Vagina (tissue), 2 donors: ENCODE data around the gene S100A7A.

Source experiments
- POLR2A ChIP-seq, 2 donors: fragments of 450-650 bp; IDR thresholded peaks; one replicate each; pipeline ENCODE4 v1.6.1; 2017; ENCODE audit warnings: antibody characterized with exemption in 2 of 2, mild to moderate bottlenecking in 2 of 2, moderate library complexity in 2 of 2
- POLR2AphosphoS5 ChIP-seq, 2 donors: sonication (generic); formaldehyde crosslinking; IDR thresholded peaks; one replicate each; pipeline ENCODE4 v1.9.0; 2017; ENCODE audit warnings: antibody characterized with exemption in 2 of 2, mild to moderate bottlenecking in 2 of 2, low read depth in 1 of 2; ENCODE audit not compliant: insufficient read depth in 1 of 2
- TF ChIP-seq, protein P1 (sequence below), 3 experiments: fragments of 450-650 bp in 2 of 3; fragments of 200-600 bp in 1 of 3; sonication (generic) in 1 of 3; IDR thresholded peaks; one replicate each; pipeline ENCODE4 v1.5.1; 2017 to 2019; ENCODE audit warnings: antibody characterized with exemption in 3 of 3, mild to moderate bottlenecking in 2 of 3, moderate library complexity in 2 of 3

DNA sequence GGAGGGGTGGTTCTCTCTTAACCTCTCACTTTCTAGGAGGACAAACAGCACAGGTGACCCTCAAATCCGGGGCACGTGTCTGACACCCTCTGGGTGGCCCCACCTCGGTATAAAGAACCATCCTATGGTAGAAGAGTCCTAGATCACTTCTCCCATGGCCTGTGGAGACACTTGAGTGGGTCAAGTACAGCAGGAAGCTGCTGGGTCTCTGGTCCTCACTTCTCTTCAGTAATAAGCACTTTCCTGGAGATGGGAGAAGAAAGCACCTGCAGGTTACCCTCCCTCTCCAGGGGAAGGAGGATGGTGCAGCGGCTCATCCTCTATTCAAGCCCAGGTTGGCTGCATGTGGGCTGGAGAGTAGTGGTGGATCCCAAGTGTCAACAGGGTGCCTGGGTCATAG is 27.2 kb downstream of the S100A7A start:
- TF ChIP-seq POLR2A (IDR thresholded peaks at IDR 0.05) (no peak), POLR2AphosphoS5 (IDR thresholded peaks at IDR 0.05; ENCODE audit: insufficient read depth in 1 of 2, low read depth in 1 of 2) (no peak)
- TF ChIP-seq, protein P1, sequence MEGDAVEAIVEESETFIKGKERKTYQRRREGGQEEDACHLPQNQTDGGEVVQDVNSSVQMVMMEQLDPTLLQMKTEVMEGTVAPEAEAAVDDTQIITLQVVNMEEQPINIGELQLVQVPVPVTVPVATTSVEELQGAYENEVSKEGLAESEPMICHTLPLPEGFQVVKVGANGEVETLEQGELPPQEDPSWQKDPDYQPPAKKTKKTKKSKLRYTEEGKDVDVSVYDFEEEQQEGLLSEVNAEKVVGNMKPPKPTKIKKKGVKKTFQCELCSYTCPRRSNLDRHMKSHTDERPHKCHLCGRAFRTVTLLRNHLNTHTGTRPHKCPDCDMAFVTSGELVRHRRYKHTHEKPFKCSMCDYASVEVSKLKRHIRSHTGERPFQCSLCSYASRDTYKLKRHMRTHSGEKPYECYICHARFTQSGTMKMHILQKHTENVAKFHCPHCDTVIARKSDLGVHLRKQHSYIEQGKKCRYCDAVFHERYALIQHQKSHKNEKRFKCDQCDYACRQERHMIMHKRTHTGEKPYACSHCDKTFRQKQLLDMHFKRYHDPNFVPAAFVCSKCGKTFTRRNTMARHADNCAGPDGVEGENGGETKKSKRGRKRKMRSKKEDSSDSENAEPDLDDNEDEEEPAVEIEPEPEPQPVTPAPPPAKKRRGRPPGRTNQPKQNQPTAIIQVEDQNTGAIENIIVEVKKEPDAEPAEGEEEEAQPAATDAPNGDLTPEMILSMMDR (IDR thresholded peaks at IDR 0.05) = no peak
